Right lobe of liver (tissue), 4 donors: ENCODE measurements around the gene C6orf47.

ENCODE experiments used
- CTCF ChIP-seq, 4 donors: fragments of 200-600 bp in 3 of 4; fragments of 450-650 bp in 1 of 4; IDR thresholded peaks; one replicate each; pipeline versions ENCODE4 v1.5.1 to v1.8.0; 2016 to 2022; ENCODE audit warnings: antibody characterized with exemption in 4 of 4, mild to moderate bottlenecking in 2 of 4
- POLR2A ChIP-seq: fragments of 450-650 bp; IDR thresholded peaks from one replicate; pipeline ENCODE4 v1.6.1; 2017; ENCODE audit warnings: antibody characterized with exemption, mild to moderate bottlenecking
- donor health status: DM: no; HTN: no; CAD: no.
- donor health status: DM: no; HTN: no; CAD: no.
- donor health status: DM: no; HTN: yes; CAD: no.

DNA sequence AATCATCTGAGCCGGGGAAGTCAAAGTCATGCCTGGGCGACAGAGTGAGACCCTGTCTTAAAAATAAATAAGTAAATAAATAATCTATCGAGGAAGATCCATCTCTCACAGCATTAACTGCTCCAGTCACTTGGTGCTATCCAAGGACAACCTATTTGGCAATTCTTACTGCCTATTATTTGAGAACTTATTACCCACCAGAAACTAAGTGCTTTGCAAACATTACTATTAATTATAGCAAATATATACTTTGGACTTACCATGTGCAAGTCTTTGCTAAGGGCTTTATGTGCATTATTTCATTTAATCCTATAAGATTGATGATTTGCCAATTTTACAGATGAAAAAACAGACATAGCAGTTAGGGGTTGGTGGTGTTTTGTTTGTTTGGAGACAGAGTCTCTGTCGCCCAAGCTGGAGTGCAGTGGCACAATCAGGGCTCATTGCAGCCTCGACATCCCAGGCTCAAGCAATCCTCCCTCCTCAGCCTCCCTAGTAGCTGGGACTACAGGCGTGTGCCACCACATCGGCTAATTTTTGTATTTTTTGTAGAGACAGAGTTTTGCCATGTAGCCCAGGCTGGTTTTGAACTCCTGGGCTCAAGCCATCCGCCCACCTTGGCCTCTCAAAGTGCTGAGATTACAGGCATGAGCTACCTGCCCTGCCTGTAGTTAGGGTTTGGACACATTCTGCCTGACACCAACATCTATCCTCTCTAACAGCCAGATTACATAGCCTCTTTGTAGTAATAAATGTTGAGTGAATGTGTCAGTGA lies 5.8 kb downstream of the C6orf47 start:
- TF ChIP-seq POLR2A (no peak), CTCF (IDR thresholded peaks at IDR 0.05) (no peak)
